HepG2 (cell line): ENCODE results near the gene ATXN2. TPM values are rescaled to one million over a fixed set of nuclear protein-coding genes. Genes with fewer than 3 reads are reported as not detected.

Experiments used
- FOXA1 ChIP-seq, 2 experiments: fragments of 450-650 bp in 1 of 2; sonication (generic) in 1 of 2; formaldehyde crosslinking in 1 of 2; IDR thresholded peaks; 2 replicates each; pipeline versions ENCODE4 v1.4.0 to v1.6.1; 2016 to 2020; ENCODE audit warnings: missing genetic modification reagents in 1 of 2
- GABPB1 ChIP-seq: IDR thresholded peaks from 2 replicates; pipeline ENCODE4 v1.6.1; 2016; ENCODE audit warnings: mild to moderate bottlenecking, missing genetic modification reagents, moderate library complexity, missing compliant biosample characterization
- RORA ChIP-seq: sonication (generic); formaldehyde crosslinking; IDR thresholded peaks from 2 replicates; pipeline ENCODE4 v1.5.0; 2020; ENCODE audit warnings: mild to moderate bottlenecking, missing genetic modification reagents, moderate library complexity
- RXRA ChIP-seq: sonication (generic); formaldehyde crosslinking; IDR thresholded peaks from 2 replicates; pipeline ENCODE4 v1.5.1; 2020; ENCODE audit warnings: missing genetic modification reagents
- THYN1 ChIP-seq: sonication (generic); formaldehyde crosslinking; IDR thresholded peaks from 2 replicates; pipeline ENCODE4 v1.8.1; 2023; ENCODE audit warnings: low read depth, mild to moderate bottlenecking, moderate library complexity, missing genetic modification reagents, borderline replicate concordance
- ZFY ChIP-seq: sonication (generic); formaldehyde crosslinking; IDR thresholded peaks from 2 replicates; pipeline ENCODE4 v1.4.0; 2020; ENCODE audit warnings: missing genetic modification reagents
- ZNF781 ChIP-seq: sonication (generic); formaldehyde crosslinking; IDR thresholded peaks from 2 replicates; pipeline ENCODE4 v1.5.1; 2020; ENCODE audit warnings: borderline replicate concordance, mild to moderate bottlenecking, missing genetic modification reagents; ENCODE audit errors: not compliant biosample characterization
- polyA plus RNA-seq, 8 experiments: library from polyadenylated mRNA; depleted of rRNA in 3 of 8; stranded (reverse) in 7 of 8; unstranded in 1 of 8; fragments of >200 nt; fragmentation: Illumina TruSeq in 4 of 8; extraction: Trizol in 4 of 8; gene quantifications; 2 replicates each; pipeline versions ENCODE4 v1.2.1 to v1.2.3, GENCODE V29; 2011 to 2016; ENCODE audit warnings: low read depth in 4 of 8, missing spikeins in 1 of 8, mixed read lengths in 1 of 8; ENCODE audit not compliant: insufficient read depth in 1 of 8
- total RNA-seq, 5 experiments: library from RNA; depleted of rRNA; stranded (reverse); fragments of >200 nt; fragmentation: Illumina TruSeq; extraction: Trizol; gene quantifications; 2 replicates each; pipeline ENCODE4 v1.2.3, GENCODE V29; 2016; ENCODE audit warnings: low read depth in 1 of 5
- TF ChIP-seq, protein P1 (sequence below): sonication (generic); formaldehyde crosslinking; IDR thresholded peaks from 2 replicates; pipeline ENCODE4 v1.9.0; 2021; ENCODE audit warnings: mild to moderate bottlenecking, missing genetic modification reagents
- TF ChIP-seq, protein P2 (sequence below): sonication (generic); formaldehyde crosslinking; IDR thresholded peaks from 2 replicates; pipeline ENCODE4 v1.5.1; 2020; ENCODE audit warnings: missing genetic modification reagents, mild to moderate bottlenecking, borderline replicate concordance
- TF ChIP-seq, protein P3 (sequence below): sonication (generic); formaldehyde crosslinking; IDR thresholded peaks from 2 replicates; pipeline ENCODE4 v1.5.0; 2020; ENCODE audit warnings: mild to moderate bottlenecking, missing genetic modification reagents, borderline replicate concordance
- TF ChIP-seq, protein P4 (sequence below): sonication (generic); formaldehyde crosslinking; IDR thresholded peaks from 2 replicates; pipeline ENCODE4 v1.8.1; 2023; ENCODE audit warnings: mild to moderate bottlenecking, missing genetic modification reagents
- TF ChIP-seq, protein P5 (sequence below): IDR thresholded peaks from 2 replicates; pipeline ENCODE4 v1.6.1; 2016; ENCODE audit warnings: low read depth

Gene ATXN2
- total and polyA plus RNA-seq, 2 of the 13 experiments (the other 11 are each of a cell fraction or from before 2014, with no cell fraction given) = 18.1 to 27.1 TPM

DNA sequence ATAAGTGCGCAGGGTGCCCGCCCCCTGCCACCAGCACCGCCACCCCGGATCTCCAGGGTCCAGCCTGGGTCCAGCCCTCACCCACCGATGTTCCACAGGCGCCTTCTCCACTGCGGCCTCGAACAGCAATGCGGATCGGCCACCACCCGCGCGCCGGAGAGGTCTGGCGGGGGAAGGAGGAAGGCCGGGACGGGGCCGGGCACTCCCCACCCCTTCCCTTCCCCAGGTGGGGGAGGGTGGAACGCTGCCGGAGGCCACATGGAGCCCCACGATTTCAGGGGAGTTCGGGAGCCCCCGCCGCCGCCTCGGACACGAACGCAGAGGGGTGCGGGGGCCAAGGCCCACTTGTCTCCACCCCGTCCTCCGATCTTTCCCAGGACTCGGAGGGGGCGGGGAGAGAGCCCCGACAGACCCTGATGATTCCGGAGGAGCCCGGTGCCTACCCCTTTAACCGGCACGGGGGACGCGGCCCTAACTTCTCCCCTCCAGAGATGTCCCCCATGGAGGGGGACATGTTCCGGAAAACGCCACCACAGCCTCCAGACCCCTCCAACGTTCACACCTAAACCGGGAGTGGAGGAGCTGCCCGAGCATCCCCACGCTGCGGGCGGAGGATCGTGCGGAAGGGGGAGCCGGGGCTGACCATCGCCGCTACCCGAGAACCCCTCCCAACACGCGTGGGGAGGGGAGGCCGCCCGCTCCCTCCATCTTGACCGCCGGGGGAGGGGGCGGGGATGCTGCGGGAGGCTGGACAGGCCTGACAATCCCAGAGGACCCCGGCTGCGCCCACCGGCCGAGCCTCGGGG, 1.1 kb downstream of the ATXN2 start (continued):
- TF ChIP-seq, protein P1, sequence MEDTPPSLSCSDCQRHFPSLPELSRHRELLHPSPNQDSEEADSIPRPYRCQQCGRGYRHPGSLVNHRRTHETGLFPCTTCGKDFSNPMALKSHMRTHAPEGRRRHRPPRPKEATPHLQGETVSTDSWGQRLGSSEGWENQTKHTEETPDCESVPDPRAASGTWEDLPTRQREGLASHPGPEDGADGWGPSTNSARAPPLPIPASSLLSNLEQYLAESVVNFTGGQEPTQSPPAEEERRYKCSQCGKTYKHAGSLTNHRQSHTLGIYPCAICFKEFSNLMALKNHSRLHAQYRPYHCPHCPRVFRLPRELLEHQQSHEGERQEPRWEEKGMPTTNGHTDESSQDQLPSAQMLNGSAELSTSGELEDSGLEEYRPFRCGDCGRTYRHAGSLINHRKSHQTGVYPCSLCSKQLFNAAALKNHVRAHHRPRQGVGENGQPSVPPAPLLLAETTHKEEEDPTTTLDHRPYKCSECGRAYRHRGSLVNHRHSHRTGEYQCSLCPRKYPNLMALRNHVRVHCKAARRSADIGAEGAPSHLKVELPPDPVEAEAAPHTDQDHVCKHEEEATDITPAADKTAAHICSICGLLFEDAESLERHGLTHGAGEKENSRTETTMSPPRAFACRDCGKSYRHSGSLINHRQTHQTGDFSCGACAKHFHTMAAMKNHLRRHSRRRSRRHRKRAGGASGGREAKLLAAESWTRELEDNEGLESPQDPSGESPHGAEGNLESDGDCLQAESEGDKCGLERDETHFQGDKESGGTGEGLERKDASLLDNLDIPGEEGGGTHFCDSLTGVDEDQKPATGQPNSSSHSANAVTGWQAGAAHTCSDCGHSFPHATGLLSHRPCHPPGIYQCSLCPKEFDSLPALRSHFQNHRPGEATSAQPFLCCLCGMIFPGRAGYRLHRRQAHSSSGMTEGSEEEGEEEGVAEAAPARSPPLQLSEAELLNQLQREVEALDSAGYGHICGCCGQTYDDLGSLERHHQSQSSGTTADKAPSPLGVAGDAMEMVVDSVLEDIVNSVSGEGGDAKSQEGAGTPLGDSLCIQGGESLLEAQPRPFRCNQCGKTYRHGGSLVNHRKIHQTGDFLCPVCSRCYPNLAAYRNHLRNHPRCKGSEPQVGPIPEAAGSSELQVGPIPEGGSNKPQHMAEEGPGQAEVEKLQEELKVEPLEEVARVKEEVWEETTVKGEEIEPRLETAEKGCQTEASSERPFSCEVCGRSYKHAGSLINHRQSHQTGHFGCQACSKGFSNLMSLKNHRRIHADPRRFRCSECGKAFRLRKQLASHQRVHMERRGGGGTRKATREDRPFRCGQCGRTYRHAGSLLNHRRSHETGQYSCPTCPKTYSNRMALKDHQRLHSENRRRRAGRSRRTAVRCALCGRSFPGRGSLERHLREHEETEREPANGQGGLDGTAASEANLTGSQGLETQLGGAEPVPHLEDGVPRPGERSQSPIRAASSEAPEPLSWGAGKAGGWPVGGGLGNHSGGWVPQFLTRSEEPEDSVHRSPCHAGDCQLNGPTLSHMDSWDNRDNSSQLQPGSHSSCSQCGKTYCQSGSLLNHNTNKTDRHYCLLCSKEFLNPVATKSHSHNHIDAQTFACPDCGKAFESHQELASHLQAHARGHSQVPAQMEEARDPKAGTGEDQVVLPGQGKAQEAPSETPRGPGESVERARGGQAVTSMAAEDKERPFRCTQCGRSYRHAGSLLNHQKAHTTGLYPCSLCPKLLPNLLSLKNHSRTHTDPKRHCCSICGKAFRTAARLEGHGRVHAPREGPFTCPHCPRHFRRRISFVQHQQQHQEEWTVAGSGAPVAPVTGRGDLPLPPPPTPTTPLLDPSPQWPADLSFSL (CRISPR knock-in tag) = no peak
- TF ChIP-seq, protein P2, sequence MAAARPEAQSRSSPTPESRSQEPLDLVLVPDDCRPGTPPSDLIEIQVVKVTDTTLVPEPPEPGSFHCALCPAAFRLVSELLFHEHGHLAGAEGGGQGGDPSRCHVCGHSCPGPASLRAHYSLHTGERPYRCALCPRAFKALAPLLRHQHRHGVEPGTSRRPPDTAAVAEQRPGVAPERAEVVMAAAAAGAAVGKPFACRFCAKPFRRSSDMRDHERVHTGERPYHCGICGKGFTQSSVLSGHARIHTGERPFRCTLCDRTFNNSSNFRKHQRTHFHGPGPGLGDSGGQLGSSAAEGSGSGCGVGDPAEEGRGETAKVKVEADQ (CRISPR knock-in tag) = peak; percentile 43; the same call in 1 of the 2 replicates
- TF ChIP-seq ZNF781 (peak; percentile 36), FOXA1 (IDR thresholded peaks at IDR 0.05) (no peak), FOXA1 (CRISPR knock-in tag; IDR thresholded peaks at IDR 0.05) (no peak), RORA (CRISPR knock-in tag) (no peak), GABPB1 (peak; percentile 29; the same call in 1 of the 2 replicates), THYN1 (no peak), ZFY (no peak; the same call in 1 of the 2 replicates), RXRA (peak; percentile 26; the same call in 1 of the 2 replicates)
- TF ChIP-seq, protein P3, sequence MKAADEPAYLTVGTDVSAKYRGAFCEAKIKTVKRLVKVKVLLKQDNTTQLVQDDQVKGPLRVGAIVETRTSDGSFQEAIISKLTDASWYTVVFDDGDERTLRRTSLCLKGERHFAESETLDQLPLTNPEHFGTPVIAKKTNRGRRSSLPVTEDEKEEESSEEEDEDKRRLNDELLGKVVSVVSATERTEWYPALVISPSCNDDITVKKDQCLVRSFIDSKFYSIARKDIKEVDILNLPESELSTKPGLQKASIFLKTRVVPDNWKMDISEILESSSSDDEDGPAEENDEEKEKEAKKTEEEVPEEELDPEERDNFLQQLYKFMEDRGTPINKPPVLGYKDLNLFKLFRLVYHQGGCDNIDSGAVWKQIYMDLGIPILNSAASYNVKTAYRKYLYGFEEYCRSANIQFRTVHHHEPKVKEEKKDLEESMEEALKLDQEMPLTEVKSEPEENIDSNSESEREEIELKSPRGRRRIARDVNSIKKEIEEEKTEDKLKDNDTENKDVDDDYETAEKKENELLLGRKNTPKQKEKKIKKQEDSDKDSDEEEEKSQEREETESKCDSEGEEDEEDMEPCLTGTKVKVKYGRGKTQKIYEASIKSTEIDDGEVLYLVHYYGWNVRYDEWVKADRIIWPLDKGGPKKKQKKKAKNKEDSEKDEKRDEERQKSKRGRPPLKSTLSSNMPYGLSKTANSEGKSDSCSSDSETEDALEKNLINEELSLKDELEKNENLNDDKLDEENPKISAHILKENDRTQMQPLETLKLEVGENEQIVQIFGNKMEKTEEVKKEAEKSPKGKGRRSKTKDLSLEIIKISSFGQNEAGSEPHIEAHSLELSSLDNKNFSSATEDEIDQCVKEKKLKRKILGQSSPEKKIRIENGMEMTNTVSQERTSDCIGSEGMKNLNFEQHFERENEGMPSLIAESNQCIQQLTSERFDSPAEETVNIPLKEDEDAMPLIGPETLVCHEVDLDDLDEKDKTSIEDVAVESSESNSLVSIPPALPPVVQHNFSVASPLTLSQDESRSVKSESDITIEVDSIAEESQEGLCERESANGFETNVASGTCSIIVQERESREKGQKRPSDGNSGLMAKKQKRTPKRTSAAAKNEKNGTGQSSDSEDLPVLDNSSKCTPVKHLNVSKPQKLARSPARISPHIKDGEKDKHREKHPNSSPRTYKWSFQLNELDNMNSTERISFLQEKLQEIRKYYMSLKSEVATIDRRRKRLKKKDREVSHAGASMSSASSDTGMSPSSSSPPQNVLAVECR = peak; percentile 69
- TF ChIP-seq, protein P4, sequence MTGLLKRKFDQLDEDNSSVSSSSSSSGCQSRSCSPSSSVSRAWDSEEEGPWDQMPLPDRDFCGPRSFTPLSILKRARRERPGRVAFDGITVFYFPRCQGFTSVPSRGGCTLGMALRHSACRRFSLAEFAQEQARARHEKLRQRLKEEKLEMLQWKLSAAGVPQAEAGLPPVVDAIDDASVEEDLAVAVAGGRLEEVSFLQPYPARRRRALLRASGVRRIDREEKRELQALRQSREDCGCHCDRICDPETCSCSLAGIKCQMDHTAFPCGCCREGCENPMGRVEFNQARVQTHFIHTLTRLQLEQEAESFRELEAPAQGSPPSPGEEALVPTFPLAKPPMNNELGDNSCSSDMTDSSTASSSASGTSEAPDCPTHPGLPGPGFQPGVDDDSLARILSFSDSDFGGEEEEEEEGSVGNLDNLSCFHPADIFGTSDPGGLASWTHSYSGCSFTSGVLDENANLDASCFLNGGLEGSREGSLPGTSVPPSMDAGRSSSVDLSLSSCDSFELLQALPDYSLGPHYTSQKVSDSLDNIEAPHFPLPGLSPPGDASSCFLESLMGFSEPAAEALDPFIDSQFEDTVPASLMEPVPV (CRISPR knock-in tag) = no peak
- TF ChIP-seq, protein P5, sequence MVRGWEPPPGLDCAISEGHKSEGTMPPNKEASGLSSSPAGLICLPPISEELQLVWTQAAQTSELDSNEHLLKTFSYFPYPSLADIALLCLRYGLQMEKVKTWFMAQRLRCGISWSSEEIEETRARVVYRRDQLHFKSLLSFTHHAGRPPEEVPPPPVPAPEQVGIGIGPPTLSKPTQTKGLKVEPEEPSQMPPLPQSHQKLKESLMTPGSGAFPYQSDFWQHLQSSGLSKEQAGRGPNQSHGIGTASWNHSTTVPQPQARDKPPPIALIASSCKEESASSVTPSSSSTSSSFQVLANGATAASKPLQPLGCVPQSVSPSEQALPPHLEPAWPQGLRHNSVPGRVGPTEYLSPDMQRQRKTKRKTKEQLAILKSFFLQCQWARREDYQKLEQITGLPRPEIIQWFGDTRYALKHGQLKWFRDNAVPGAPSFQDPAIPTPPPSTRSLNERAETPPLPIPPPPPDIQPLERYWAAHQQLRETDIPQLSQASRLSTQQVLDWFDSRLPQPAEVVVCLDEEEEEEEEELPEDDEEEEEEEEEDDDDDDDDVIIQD (CRISPR knock-in tag) = no peak
